Right atrium auricular region (tissue), 2 donors: Measurements from ENCODE around the gene PRELID3B. TPM values are rescaled to one million over a fixed set of nuclear protein-coding genes. Genes with fewer than 3 reads are reported as not detected.

Experiments
- DNase-seq: peaks from one replicate; pipeline ENCODE4 v3.0.0-alpha.2; 2019; ENCODE audit warnings: low spot score
- H3K27ac ChIP-seq, 2 donors: fragments of 200-600 bp; sonication (generic); 1 replicate in 1 of 2; 2 replicates in 1 of 2; pipeline ENCODE4 v1.5.1; 2016 to 2019
- H3K27me3 ChIP-seq, 2 donors: fragments of 200-600 bp; sonication (generic); one replicate each; pipeline versions ENCODE4 v1.5.1 to v1.6.0; 2017 to 2019
- H3K36me3 ChIP-seq: fragments of 200-600 bp; sonication (generic); one replicate; pipeline ENCODE4 v1.5.1; 2016
- H3K4me1 ChIP-seq, 2 donors: fragments of 200-600 bp; sonication (generic); one replicate each; pipeline versions ENCODE4 v1.5.1 to v1.6.0; 2017 to 2019
- H3K4me3 ChIP-seq, 2 donors: fragments of 200-600 bp; sonication (generic); 1 replicate in 1 of 2; 2 replicates in 1 of 2; pipeline ENCODE4 v1.5.1; 2017 to 2019; ENCODE audit warnings: mild to moderate bottlenecking in 1 of 2, moderate library complexity in 1 of 2
- H3K9me3 ChIP-seq, 2 donors: fragments of 200-600 bp; sonication (generic); one replicate each; pipeline ENCODE4 v1.5.1; 2019
- CTCF ChIP-seq, 2 donors: fragments of 200-600 bp; sonication (generic); IDR thresholded peaks; one replicate each; pipeline ENCODE4 v1.5.1; 2019; ENCODE audit warnings: antibody characterized with exemption in 2 of 2
- total RNA-seq, 2 donors: library from RNA; depleted of rRNA; stranded (reverse); fragments of >200 nt; gene quantifications; one replicate each; pipeline ENCODE4 v1.1.0, GENCODE V29; 2016

PRELID3B gene
- total RNA-seq, 2 donors from 2014 or later, result 34.6 to 35.2 TPM

DNA sequence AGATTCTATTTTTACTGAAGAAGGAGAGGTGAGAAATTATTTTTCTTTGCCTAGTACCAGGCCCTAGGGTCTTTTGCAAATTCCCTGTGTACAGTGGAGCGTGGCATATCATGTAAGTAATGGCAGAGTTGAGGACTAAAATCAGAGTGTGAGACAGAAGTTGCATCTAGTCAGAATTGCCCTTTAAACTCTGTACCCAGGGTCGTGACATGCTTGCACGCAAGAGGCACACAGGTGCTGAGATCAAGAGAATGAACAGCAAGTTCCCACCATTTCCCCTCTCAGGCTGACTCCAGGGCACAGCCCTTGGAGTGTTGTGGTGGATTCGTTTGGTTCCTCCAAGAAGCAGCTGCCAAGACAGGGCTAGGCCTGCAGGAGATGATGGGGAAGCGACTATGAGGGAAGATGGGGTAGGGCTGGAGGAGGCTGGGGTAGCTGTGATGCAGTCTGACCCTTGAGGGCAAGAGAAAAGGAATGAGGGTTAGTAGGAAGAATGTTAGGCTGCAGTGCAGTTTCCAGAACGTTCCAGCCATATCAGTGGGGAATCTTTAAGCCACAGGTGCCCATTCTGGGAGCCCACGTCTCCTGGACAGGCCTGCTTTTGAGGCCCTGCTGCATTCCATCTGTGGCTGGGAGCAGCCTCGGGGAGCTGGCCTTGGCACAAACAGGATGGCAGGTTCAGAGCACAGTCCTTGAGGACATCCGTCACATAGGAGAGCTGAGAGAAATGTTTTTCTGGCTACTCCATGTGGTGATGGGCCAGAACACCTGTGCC is 54.6 kb downstream of the PRELID3B start:
- H3K27ac ChIP-seq, result no peak overlapping the region
- no peak for DNase-seq
- no peak overlapping the region for H3K4me3 ChIP-seq
- H3K27me3 ChIP-seq, result no peaks in the 10 kb centered on the region
- peaks cover 0 to 34% of the 10 kb centered on the region in 2 donors for H3K4me1 ChIP-seq
- TF ChIP-seq CTCF (IDR thresholded peaks at IDR 0.05), result no peak
- peaks cover 67% of the 10 kb centered on the region for H3K36me3 ChIP-seq
- H3K9me3 ChIP-seq, result no peaks in the 10 kb centered on the region

DNA sequence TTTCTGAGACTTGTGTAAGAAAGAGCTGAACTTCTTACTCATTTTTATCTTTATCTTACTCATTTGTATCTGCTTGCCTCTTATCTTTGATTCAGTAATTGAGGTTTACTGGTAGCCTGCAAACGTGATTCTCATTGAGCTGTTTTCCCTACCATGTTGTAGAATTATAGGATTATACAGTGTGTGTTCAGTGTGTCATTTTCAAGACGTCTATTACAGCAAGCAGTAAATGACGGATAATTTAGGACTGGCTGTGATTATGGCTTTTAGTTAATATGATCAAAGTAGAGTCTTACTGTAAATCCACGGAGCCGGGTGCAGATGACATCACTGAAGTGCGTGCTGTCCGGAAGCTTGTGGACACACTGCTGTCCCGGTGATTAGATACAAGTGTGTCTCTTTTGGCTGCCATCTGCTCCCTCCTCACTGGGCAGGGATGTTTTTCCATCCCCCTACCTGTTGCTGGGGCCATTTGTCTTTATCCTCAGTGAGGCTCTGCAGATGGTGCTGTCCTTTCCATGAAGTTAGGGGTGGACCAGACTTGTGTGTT is 55.5 kb downstream of the PRELID3B start:
- peaks cover 58% of the 10 kb centered on the region for H3K36me3 ChIP-seq
- no peak for TF ChIP-seq CTCF (IDR thresholded peaks at IDR 0.05)
- H3K4me1 ChIP-seq, result peaks cover 0 to 43% of the 10 kb centered on the region in 2 donors
- no peaks in the 10 kb centered on the region for H3K27me3 ChIP-seq
- H3K27ac ChIP-seq, result no peak overlapping the region
- no peak overlapping the region for H3K4me3 ChIP-seq
- H3K9me3 ChIP-seq, result no peaks in the 10 kb centered on the region
- DNase-seq, result no peak

DNA sequence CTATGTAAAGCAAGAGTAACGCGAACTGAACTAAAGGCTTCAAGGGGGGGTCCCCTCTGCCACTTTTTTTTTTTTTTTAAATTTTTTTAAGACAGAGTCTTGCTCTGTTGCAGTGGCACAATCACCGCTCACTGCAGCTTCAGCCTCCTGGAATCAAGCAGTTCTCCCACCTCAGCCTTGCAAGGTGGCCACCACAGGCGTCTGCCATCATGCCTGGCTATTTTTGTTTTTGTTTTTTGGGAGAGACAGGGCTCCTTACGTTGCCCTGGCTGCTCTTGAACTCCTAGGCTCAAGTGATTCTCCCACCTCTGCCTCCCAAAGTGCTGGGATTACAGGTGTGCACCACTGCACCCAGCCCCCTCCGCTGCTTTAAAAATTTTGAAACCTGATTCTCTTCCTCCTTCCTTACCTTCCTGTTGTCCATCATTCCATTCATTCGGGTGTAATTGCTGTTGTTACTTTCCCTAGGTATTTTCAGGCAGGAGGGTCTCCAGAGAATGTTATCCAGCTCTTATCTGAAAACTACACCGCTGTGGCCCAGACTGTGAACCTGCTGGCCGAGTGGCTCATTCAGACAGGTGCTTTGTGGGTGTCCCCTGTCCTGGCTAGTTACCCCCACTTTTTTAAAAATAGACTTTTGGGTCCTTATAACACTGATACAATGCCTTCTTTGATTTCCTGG is 56.2 kb downstream of the PRELID3B start:
- H3K27me3 ChIP-seq, result no peaks in the 10 kb centered on the region
- H3K27ac ChIP-seq, result peak overlapping the region in 1 of 2 donors; percentile 1
- H3K36me3 ChIP-seq, result peaks cover 52% of the 10 kb centered on the region
- no peak for TF ChIP-seq CTCF (IDR thresholded peaks at IDR 0.05)
- peaks cover 0 to 47% of the 10 kb centered on the region in 2 donors for H3K4me1 ChIP-seq
- no peak for DNase-seq
- H3K9me3 ChIP-seq, result no peaks in the 10 kb centered on the region
- H3K4me3 ChIP-seq, result no peak overlapping the region

GRCh38 chr20:58985656-58986055 is 56.9 kb downstream of the PRELID3B start:
- peak overlapping the region in 1 of 2 donors; percentile 1 for H3K27ac ChIP-seq
- no peak for DNase-seq
- TF ChIP-seq CTCF (IDR thresholded peaks at IDR 0.05), result no peak
- peaks cover 45% of the 10 kb centered on the region for H3K36me3 ChIP-seq
- no peaks in the 10 kb centered on the region for H3K27me3 ChIP-seq
- H3K4me1 ChIP-seq, result peaks cover 0 to 47% of the 10 kb centered on the region in 2 donors
- H3K9me3 ChIP-seq, result no peaks in the 10 kb centered on the region
- no peak overlapping the region for H3K4me3 ChIP-seq

- Histone ChIP-seq H3K27me3 (no peaks in the 10 kb centered on the region), H3K9me3 (no peaks in the 10 kb centered on the region), H3K4me1 (peaks cover 0 to 47% of the 10 kb centered on the region in 2 donors), H3K27ac (no peak overlapping the region), H3K36me3 (peaks cover 35% of the 10 kb centered on the region), H3K4me3 (no peak overlapping the region)
- no peak for DNase-seq
- TF ChIP-seq CTCF (IDR thresholded peaks at IDR 0.05), result no peak
Observed at GRCh38 chr20:58984691-58985090, 57.9 kb downstream of the PRELID3B start.

Other genes with a start within 250 kb of the PRELID3B start
- not detected for gene GNAS-AS1, start 191.9 kb downstream of the PRELID3B start, total RNA-seq
- 1,000 to 10,000 TPM; 1,032 to 1,202 TPM for gene GNAS, start 190.1 kb downstream of the PRELID3B start, total RNA-seq
- gene NELFCD, start 61.5 kb downstream of the PRELID3B start, total RNA-seq, result 10 to 100 TPM; 24.5 to 27.5 TPM
- gene CTSZ, start 35.5 kb downstream of the PRELID3B start, total RNA-seq, result 100 to 1,000 TPM; 117 to 152 TPM
- gene TUBB1, start 23.4 kb downstream of the PRELID3B start, total RNA-seq, result under 1 TPM; 0.19 to 0.35 TPM
- gene ATP5F1E, start 10.5 kb downstream of the PRELID3B start, total RNA-seq, result 10 to 100 TPM; 41.3 to 42.0 TPM
- gene ZNF831, start 121.0 kb upstream of the PRELID3B start, total RNA-seq, result under 1 TPM; 0.19 to 0.47 TPM